MM.1S (cell line): ENCODE measurements around the gene TSPEAR.

Experiments used
- DNase-seq: peaks from one replicate; pipeline ENCODE4 v3.0.0-alpha.2; 2015
- H2AFZ ChIP-seq: fragments of 300-600 bp; sonication (generic); 2 replicates; pipeline ENCODE4 v1.6.0; 2016; ENCODE audit warnings: antibody characterized with exemption, low read length
- H3F3A ChIP-seq: fragments of 300-600 bp; sonication (generic); 2 replicates; pipeline ENCODE4 v1.6.1; 2016; ENCODE audit warnings: mild to moderate bottlenecking, antibody characterized with exemption, low read length, moderate library complexity, mixed read lengths; ENCODE audit not compliant: insufficient read depth
- H3K27ac ChIP-seq: fragments of 300-600 bp; sonication (generic); 2 replicates; pipeline ENCODE4 v1.5.1; 2016; ENCODE audit warnings: mild to moderate bottlenecking, low read length
- H3K27me3 ChIP-seq: fragments of 300-600 bp; sonication (generic); replicated peaks from 2 replicates; pipeline ENCODE4 v1.6.0; 2016; ENCODE audit warnings: low read length; ENCODE audit not compliant: insufficient read depth
- H3K36me3 ChIP-seq: fragments of 300-600 bp; sonication (generic); replicated peaks from 2 replicates; pipeline ENCODE4 v1.6.1; 2016; ENCODE audit warnings: mild to moderate bottlenecking, low read length, mixed read lengths; ENCODE audit not compliant: insufficient read depth
- H3K4me1 ChIP-seq: fragments of 300-600 bp; sonication (generic); 2 replicates; pipeline ENCODE4 v1.6.1; 2016; ENCODE audit warnings: low read length, mixed read lengths
- H3K4me2 ChIP-seq: fragments of 300-600 bp; sonication (generic); 2 replicates; pipeline ENCODE4 v1.6.0; 2016; ENCODE audit warnings: low read depth, low read length
- H3K4me3 ChIP-seq: fragments of 300-600 bp; sonication (generic); 2 replicates; pipeline ENCODE4 v1.5.1; 2016; ENCODE audit warnings: low read length, mixed read lengths
- H3K79me2 ChIP-seq: fragments of 300-600 bp; sonication (generic); 2 replicates; pipeline ENCODE4 v1.6.1; 2016; ENCODE audit warnings: mixed run types, low read length, mixed read lengths
- H3K9ac ChIP-seq: fragments of 300-600 bp; sonication (generic); 2 replicates; pipeline ENCODE4 v1.6.1; 2016; ENCODE audit warnings: low read length, mixed read lengths
- H3K9me2 ChIP-seq: fragments of 300-600 bp; sonication (generic); replicated peaks from 2 replicates; pipeline ENCODE4 v1.6.1; 2016; ENCODE audit warnings: mild to moderate bottlenecking, low read length, mixed read lengths; ENCODE audit not compliant: insufficient read depth
- H3K9me3 ChIP-seq: fragments of 300-600 bp; sonication (generic); replicated peaks from 2 replicates; pipeline ENCODE4 v1.6.1; 2016; ENCODE audit warnings: mild to moderate bottlenecking, low read length, mixed read lengths; ENCODE audit not compliant: insufficient read depth
- H4K20me1 ChIP-seq: fragments of 300-600 bp; sonication (generic); 2 replicates; pipeline ENCODE4 v1.6.1; 2016; ENCODE audit warnings: mild to moderate bottlenecking, low read length, moderate library complexity, mixed read lengths; ENCODE audit not compliant: insufficient read depth
- CTCF ChIP-seq: fragments of 300-600 bp; sonication (generic); IDR thresholded peaks from 2 replicates; pipeline ENCODE4 v1.5.1; 2016; ENCODE audit warnings: antibody characterized with exemption, low read length, mixed read lengths
- EZH2 ChIP-seq: fragments of 300-600 bp; sonication (generic); optimal IDR thresholded peaks from 2 replicates; pipeline ENCODE3; 2017; ENCODE audit warnings: low read depth, mild to moderate bottlenecking, antibody characterized with exemption, low read length, mixed read lengths
- EZH2phosphoT487 ChIP-seq: fragments of 300-600 bp; sonication (generic); IDR thresholded peaks from 2 replicates; pipeline ENCODE4 v1.6.1; 2018; ENCODE audit warnings: antibody characterized with exemption, low read length

The TSPEAR gene

GRCh38 chr21:44696572-44696971, 14.8 kb downstream of the TSPEAR start:
- H3F3A ChIP-seq = no peaks in the 10 kb centered on the region
- no peak overlapping the region for H3K27ac ChIP-seq
- H3K4me3 ChIP-seq = no peak overlapping the region
- DNase-seq = no peak
- H3K9me3 ChIP-seq = no peaks in the 10 kb centered on the region
- TF ChIP-seq CTCF (no peak), EZH2 (no peak), EZH2phosphoT487 (no peak)
- H3K27me3 ChIP-seq = peaks cover 98% of the 10 kb centered on the region
- H2AFZ ChIP-seq = no peak overlapping the region
- H4K20me1 ChIP-seq = no peaks in the 10 kb centered on the region
- H3K79me2 ChIP-seq = no peaks in the 10 kb centered on the region
- no peaks in the 10 kb centered on the region for H3K36me3 ChIP-seq
- no peaks in the 10 kb centered on the region for H3K4me1 ChIP-seq
- no peak overlapping the region for H3K4me2 ChIP-seq
- no peak overlapping the region for H3K9ac ChIP-seq
- H3K9me2 ChIP-seq = no peaks in the 10 kb centered on the region

GRCh38 chr21:44695641-44696040, 15.7 kb downstream of the TSPEAR start:
- H3K27me3 ChIP-seq = peaks cover 98% of the 10 kb centered on the region
- no peak for DNase-seq

GRCh38 chr21:44695184-44695583, 16.2 kb downstream of the TSPEAR start:
- no peak overlapping the region for H2AFZ ChIP-seq

More at GRCh38 chr21:44695641-44696040, 15.7 kb downstream of the TSPEAR start:
- Histone ChIP-seq H2AFZ (no peak overlapping the region), H3K9ac (no peak overlapping the region), H3K36me3 (no peaks in the 10 kb centered on the region), H3K4me2 (no peak overlapping the region), H3F3A (no peaks in the 10 kb centered on the region), H3K4me3 (no peak overlapping the region), H4K20me1 (no peaks in the 10 kb centered on the region), H3K4me1 (no peaks in the 10 kb centered on the region), H3K79me2 (no peaks in the 10 kb centered on the region), H3K27ac (no peak overlapping the region), H3K9me2 (no peaks in the 10 kb centered on the region), H3K9me3 (no peaks in the 10 kb centered on the region)
- TF ChIP-seq CTCF = no peak
- TF ChIP-seq EZH2 = no peak
- TF ChIP-seq EZH2phosphoT487 = no peak

More at GRCh38 chr21:44695184-44695583, 16.2 kb downstream of the TSPEAR start:
- Histone ChIP-seq H3F3A (no peaks in the 10 kb centered on the region), H3K9ac (no peak overlapping the region), H3K79me2 (no peaks in the 10 kb centered on the region), H4K20me1 (no peaks in the 10 kb centered on the region), H3K9me2 (no peaks in the 10 kb centered on the region), H3K27me3 (peaks cover 98% of the 10 kb centered on the region), H3K9me3 (no peaks in the 10 kb centered on the region), H3K4me1 (no peaks in the 10 kb centered on the region), H3K4me2 (no peak overlapping the region), H3K4me3 (no peak overlapping the region), H3K36me3 (no peaks in the 10 kb centered on the region), H3K27ac (no peak overlapping the region)
- TF ChIP-seq EZH2 (no peak), EZH2phosphoT487 (no peak), CTCF (no peak)
- no peak for DNase-seq
